Glomerular endothelial cell (primary cell): ENCODE data around the gene CSRNP3. TPM values are rescaled to one million over a fixed set of nuclear protein-coding genes. Genes with fewer than 3 reads are reported as not detected.

Experiments used
- DNase-seq: peaks from one replicate; pipeline ENCODE4 v3.0.0-alpha.2; 2011; ENCODE audit warnings: low read depth, low spot score; ENCODE audit errors: extremely low read depth
- total RNA-seq: library from RNA; depleted of rRNA; stranded (reverse); fragments of >200 nt; gene quantifications from 2 replicates; pipeline ENCODE4 v1.2.3, GENCODE V29; 2015

The CSRNP3 gene
- total RNA-seq, 1 donor from 2014 or later: 0.47 TPM

- no peak for DNase-seq
Observed at GRCh38 chr2:165467921-165468320, 1.6 kb upstream of the CSRNP3 start.

- no peak for DNase-seq
Observed at GRCh38 chr2:165470361-165470760, 863 bp downstream of the CSRNP3 start.

- no peak for DNase-seq
Observed at GRCh38 chr2:165471349-165471950, 2.0 kb downstream of the CSRNP3 start.

GRCh38 chr2:165472922-165473321, 3.4 kb downstream of the CSRNP3 start:
- no peak for DNase-seq

GRCh38 chr2:165474619-165475276, 5.2 kb downstream of the CSRNP3 start:
- DNase-seq: no peak

GRCh38 chr2:165475277-165476004, 5.9 kb downstream of the CSRNP3 start:
- no peak for DNase-seq

- no peak for DNase-seq
Observed at GRCh38 chr2:165479856-165480255, 10.4 kb downstream of the CSRNP3 start.

GRCh38 chr2:165494573-165494972, 25.1 kb downstream of the CSRNP3 start:
- DNase-seq: no peak

GRCh38 chr2:165497659-165498317, 28.3 kb downstream of the CSRNP3 start:
- DNase-seq: no peak

- DNase-seq: no peak
Observed at GRCh38 chr2:165499131-165499530, 29.6 kb downstream of the CSRNP3 start.

- no peak for DNase-seq
Observed at GRCh38 chr2:165500001-165500400, 30.5 kb downstream of the CSRNP3 start.

GRCh38 chr2:165500816-165501215, 31.3 kb downstream of the CSRNP3 start:
- no peak for DNase-seq

- DNase-seq: no peak
Observed at GRCh38 chr2:165505514-165505913, 36.0 kb downstream of the CSRNP3 start.

- DNase-seq: no peak
Observed at GRCh38 chr2:165508927-165509326, 39.4 kb downstream of the CSRNP3 start.

- DNase-seq: no peak
Observed at GRCh38 chr2:165513479-165513878, 44.0 kb downstream of the CSRNP3 start.

- DNase-seq: no peak
Observed at GRCh38 chr2:165518611-165519010, 49.1 kb downstream of the CSRNP3 start.

- DNase-seq: no peak
Observed at GRCh38 chr2:165522719-165523118, 53.2 kb downstream of the CSRNP3 start.

- no peak for DNase-seq
Observed at GRCh38 chr2:165524720-165525119, 55.2 kb downstream of the CSRNP3 start.

GRCh38 chr2:165528691-165529090, 59.2 kb downstream of the CSRNP3 start:
- no peak for DNase-seq

- DNase-seq: no peak
Observed at GRCh38 chr2:165529130-165529529, 59.6 kb downstream of the CSRNP3 start.

- no peak for DNase-seq
Observed at GRCh38 chr2:165533331-165533730, 63.8 kb downstream of the CSRNP3 start.
